ACHN (cell line): ENCODE results near the gene MEI1.
"Not testable (repeated sequence)": the region's sequence is repeated elsewhere in the genome, so short reads cannot be mapped to it uniquely, and the experiment has no call there.

Experiments
- DNase-seq: peaks from one replicate; pipeline ENCODE4 v3.0.0-alpha.2; 2015
- in situ Hi-C: cut with HindIII; loops from 2 replicates; pipeline ENCODE4 v1.10.0; 2017; ENCODE audit warnings: low sequenced_read_pairs, low pct_ligation_motif_present, low pct_unique_long_range_greater_than_20kb

MEI1 gene

DNA sequence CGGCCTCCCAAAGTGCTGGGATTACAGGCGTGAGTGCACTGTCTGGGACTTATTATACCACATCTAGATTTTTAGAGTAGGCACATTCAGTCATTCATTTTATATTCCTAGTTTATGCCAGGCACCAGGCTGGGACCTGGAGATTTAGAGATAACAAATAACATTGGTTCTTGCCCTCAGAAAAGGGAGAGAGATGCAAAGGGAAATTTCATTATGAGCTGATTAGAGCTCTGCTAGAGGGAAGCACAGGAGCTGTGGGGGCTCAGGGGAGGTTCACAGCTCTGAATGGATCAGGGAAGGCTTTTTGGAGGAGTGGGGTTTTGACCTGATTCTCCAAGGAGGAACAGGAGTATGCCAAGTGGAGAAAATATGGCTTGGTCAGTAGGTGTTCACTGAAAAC is 32.3 kb downstream of the MEI1 start:
- DNase-seq, result no peak
- in situ Hi-C loops, result no loop called here

DNA sequence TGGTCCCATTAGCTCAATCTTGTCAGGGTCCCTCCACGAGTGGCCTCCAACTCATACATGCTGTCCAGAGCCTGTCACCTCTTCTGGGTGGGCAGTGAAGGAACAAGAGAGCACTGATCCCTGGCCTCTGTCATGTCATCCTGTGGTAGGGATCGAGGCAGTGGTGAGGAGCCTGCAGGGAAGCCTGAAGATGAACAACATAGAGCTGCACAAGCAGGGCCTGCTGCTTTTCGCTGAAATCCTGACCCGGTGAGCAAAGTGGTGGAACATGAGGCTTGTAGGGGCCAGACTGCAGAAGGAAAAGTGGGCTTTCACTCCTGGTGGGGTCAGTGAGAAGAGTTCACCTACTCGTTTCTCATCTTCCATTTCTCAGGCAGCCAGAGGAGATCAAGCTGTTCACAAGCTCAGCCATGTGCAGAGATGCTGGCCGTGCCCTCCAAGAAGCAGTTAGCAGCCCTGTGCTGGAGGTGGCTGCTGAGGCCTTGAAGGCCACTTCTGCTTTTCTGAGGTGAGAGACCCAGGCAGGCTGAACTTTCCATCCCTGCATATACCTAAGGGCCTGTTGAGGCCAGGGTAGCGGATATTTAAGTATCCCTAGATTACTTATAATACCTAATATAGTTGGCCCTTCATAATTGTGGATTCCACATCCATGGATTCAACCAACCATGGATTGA is 32.9 kb downstream of the MEI1 start:
- in situ Hi-C loops, result no loop called here
- no peak for DNase-seq

DNA sequence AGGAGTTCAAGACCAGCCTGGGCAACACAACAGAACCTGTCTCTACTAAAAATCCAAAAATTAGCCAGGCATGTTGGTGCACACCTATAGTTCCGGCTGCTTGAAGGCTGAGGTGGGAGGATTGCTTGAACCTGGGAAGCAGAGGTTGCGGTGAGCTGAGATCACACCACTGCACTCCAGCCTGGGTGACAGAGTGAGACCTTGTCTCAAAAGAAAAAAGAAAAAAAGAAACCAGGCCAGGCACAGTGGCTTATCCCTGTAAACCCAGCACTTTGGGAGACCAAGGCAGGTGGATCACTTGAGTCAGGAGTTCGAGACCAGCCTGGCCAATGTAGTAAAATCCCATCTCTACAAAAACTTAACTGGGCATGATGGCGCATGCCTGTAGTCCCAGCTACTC is 33.9 kb downstream of the MEI1 start:
- DNase-seq, in situ Hi-C loops: not testable (repeated sequence)

DNA sequence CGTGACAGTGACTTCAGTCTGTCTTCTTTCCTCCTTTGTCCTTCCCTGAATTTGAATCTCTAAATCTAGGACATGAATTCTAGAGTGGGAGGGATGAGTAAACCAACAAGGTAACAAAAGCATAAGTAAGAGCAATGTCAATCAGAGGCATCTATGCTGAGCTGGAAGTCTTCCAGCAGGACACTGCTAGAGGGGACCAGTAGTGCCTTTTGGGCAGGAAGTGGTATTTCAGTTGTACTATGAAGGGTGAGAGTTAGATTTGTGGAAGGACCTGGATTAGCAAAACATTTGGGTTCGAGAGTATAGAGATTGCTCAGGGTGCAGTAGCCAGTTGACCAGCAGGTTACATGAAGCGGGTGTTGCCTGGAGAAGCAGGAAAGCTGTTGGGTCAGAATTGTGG is 40.3 kb downstream of the MEI1 start:
- in situ Hi-C loops, result no loop called here

GRCh38 chr22:41742918-41743317 is 43.6 kb downstream of the MEI1 start:
- no peak for DNase-seq
- in situ Hi-C loops, result no loop called here

More for the DNA sequence above, 40.3 kb downstream of the MEI1 start:
- no peak for DNase-seq

DNA sequence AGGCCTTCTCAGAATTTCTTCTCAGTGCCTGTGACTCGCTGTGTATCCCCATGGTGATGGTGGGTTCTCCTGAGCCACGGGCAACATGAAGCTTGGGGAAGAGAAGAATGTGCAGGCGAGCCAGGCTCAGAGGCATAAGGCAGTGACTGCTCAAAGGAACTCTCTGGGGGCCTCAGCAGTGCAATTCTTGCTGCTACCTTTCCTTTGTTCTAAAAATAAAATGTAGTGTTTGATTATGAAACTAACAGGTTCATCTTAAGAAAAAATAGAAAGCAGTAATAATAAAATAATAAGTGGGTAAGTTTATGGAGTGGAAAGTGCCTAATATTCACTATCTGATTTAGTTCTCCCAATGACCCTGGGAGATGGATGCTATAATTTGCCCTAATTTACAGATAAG is 46.7 kb downstream of the MEI1 start:
- DNase-seq, result no peak
- in situ Hi-C loops, result no loop called here

- DNase-seq, result peak; percentile 89
- in situ Hi-C loops, result no loop called here
These were observed 47.5 kb downstream of the MEI1 start for GRCh38 chr22:41746567-41747400.

DNA sequence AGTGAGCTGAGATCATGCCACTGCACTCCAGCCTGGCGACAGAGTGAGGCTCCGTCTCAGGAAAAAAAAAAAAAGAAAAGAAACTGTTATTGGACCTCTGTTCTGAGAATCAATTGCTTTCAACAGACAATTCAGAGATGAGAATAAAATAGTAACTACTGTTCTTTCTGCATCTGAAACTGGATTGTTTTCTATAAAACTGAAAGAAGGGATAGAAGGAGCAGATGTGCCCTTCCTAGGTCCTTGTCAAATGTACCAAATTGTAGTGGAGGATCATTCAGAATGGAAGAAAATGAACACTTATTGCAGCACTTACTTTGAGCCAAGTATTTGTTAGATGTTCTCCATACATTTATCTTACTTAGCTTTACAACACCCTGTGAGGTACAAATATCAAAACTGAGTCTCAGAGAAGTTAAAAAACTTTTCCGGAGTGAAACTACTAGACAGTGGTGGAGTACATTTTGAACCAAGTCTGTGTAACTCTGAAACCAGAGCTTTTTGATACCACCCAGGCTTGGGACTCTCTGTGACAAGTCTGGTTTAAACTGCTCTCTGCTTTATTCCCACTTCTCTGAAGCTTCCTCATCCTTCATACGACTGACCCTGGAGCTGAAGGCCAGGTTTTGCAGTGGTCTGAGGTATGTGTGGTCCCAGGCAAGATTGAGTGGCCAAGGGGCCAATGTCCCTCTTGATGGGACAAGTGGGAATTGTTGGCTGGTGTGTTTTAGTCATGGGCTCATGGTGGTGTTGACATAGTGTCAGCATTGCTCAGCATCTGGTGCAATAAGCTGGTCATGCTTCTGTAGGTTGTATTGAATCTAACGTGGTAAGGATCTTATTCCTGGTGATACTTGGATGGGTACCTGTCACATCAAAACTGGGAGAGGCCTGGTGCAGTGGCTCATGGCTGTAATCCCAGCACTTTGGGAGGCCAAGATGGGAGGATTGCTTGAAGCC is 53.0 kb downstream of the MEI1 start:
- no peak for DNase-seq
- in situ Hi-C loops, result no loop called here

GRCh38 chr22:41753984-41754383 is 54.7 kb downstream of the MEI1 start:
- no peak for DNase-seq
- in situ Hi-C loops, result no loop called here

DNA sequence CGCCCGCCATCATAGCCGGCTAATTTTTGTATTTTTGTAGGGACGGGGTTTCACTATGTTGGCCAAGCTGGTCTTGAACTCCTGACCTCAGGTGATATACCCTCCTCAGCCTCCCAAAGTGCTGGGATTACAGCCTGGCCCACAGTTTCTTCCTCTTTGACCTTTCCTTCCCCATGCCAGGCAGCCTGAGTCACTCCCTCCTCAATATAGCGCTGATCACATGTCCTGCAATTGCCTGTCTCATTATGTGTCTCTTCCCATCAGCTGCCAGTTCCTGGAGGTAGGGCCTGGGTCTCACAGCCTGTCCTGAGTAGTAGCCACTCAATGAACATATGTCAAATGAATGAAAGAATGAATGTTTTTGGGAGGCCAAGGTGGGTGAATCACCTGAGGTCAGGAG is 58.2 kb downstream of the MEI1 start:
- DNase-seq, result no peak
- in situ Hi-C loops, result no loop called here

DNA sequence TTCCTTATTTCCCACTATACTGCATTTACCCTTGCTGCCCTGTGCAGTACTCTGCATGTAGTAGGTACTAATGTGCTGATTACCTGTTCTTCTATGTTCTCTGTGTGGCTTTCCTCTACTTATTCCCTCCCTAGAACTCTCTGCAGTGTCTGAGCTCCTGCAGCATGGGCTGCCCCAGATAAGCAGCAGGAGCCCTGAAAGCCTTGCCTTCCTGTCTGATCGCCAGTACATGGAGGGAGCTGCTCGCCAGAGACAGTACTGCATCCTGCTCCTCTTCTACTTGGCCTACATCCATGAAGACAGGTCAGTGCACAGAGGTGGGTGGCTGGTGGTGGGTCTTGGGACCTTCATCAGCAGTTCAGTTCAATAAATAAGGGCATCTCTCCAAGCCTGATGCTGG is 58.9 kb downstream of the MEI1 start:
- in situ Hi-C loops, result no loop called here
- no peak for DNase-seq

DNA sequence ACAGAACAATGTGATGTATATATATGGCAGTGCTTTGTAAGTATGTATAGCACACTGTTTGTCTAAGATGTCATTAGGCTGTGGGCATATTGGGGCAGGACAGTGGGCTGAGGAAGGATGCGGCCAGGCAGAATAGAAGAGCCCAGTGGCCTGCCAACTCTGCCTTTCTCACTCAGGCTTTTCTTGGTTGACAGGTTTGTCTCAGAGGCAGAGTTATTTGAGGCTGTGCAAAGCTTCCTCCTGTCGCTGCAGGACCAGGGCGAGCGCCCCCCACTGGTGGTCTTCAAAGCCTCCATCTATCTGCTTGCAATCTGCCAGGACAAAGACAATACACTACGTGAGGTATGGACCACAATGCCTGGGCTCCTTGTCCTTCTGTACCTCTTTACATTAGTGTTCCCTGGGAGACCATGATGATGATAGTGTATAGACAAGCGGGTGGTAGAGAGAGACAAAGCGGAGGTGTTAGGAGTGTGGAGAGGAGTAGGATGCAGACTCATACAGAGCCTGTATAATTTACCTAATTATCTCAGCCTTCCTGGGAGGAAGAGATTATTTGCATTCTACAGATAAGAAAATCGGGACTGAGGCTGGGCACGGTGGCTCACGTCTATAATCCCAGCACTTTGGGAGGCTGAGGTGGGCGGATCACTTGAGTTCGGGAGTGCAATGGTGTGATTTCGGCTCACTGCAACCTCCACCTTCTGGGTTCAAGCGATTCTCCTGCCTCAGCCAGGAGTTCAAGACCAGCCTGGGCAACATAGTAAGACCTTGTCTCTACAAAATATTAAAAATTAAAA is 63.9 kb downstream of the MEI1 start:
- DNase-seq, result peak; percentile 15
- in situ Hi-C loops, result no loop called here

- in situ Hi-C loops, result no loop called here
- no peak for DNase-seq
These were observed 67.2 kb downstream of the MEI1 start for GRCh38 chr22:41766476-41766875.

DNA sequence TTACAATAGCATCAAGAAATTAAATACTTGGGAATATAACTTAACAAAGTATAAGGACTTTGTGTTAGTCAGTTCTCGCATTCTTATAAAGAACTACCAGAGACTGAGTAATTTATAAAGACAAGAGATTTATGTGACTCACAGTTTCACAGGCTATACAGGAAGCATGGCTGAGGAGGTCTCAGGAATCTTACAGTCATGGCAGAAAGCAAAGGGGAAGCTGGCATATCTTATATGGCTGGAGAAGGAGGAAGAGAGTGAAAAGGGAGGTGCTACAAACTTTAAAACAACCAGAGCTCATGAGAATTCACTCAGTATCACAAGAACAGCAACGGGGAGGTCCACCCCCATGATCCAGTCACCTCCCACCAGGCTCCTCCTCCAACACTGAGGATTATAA is 69.1 kb downstream of the MEI1 start:
- DNase-seq, result peak; percentile 83

GRCh38 chr22:41770715-41771468 is 71.6 kb downstream of the MEI1 start:
- DNase-seq, result no peak
- in situ Hi-C loops, result no loop called here

More for the DNA sequence above, 69.1 kb downstream of the MEI1 start:
- in situ Hi-C loops, result no loop called here

- DNase-seq, result no peak
- in situ Hi-C loops, result no loop called here
These were observed 72.9 kb downstream of the MEI1 start for GRCh38 chr22:41772198-41772597.

- in situ Hi-C loops, result no loop called here
- DNase-seq, result no peak
These were observed 73.3 kb downstream of the MEI1 start for GRCh38 chr22:41772645-41773044.

- DNase-seq, result no peak
- in situ Hi-C loops, result no loop called here
These were observed 76.0 kb downstream of the MEI1 start for GRCh38 chr22:41775338-41775737.
